ENCODE measurements around the gene NDOR1.

GRCh38 chr9:137188086-137188489 is 17.4 kb upstream of the NDOR1 start:
- TF ChIP-seq GATA3 (IDR thresholded peaks at IDR 0.05; ENCODE audit: low read depth, low read length) (no peak), GATA2 (IDR thresholded peaks at IDR 0.05; ENCODE audit: low read depth, low read length) (no peak)

Data from SH-SY5Y (cell line).